AG04450 (cell line): ENCODE data around the gene CPXM2. TPM values are rescaled to one million over a fixed set of nuclear protein-coding genes. Genes with fewer than 3 reads are reported as not detected.

ENCODE experiments used
- CTCF ChIA-PET: fragments of 300-600, 350-600 bp; formaldehyde crosslinking; extraction: SDS; loops from one replicate; lab custom pipeline; 2022; ENCODE audit warnings: antibody characterized with exemption, inconsistent platforms; lab: Charles Lee
- POLR2A ChIA-PET: fragments of 350-600 bp; formaldehyde crosslinking; extraction: SDS; loops from one replicate; lab custom pipeline; 2021; ENCODE audit warnings: antibody characterized with exemption, inconsistent platforms; lab: Yijun Ruan, JAX
- DNase-seq: peaks from one replicate; pipeline ENCODE4 v3.0.0-alpha.2; 2011; ENCODE audit warnings: low read depth, low spot score
- H3K27ac ChIP-seq: one replicate; pipeline ENCODE4 v1.5.1; 2012; ENCODE audit warnings: low read depth, low read length, control low read depth
- H3K27me3 ChIP-seq: one replicate; pipeline ENCODE4 v1.6.0; 2012; ENCODE audit warnings: low read length; ENCODE audit not compliant: control insufficient read depth, insufficient read depth
- H3K4me3 ChIP-seq: 2 replicates; pipeline ENCODE4 v1.5.1; 2011; ENCODE audit warnings: mild to moderate bottlenecking, low read depth, low read length, control low read depth
- H3K9me3 ChIP-seq: 2 replicates; pipeline ENCODE4 v1.5.1; 2012; ENCODE audit warnings: low read length; ENCODE audit not compliant: control insufficient read depth, insufficient read depth
- polyA plus RNA-seq: library from polyadenylated mRNA; depleted of rRNA; stranded (reverse); fragments of >200 nt; gene quantifications from 2 replicates; pipeline ENCODE4 v1.2.3, GENCODE V29; 2011
- TF ChIP-seq, protein P1 (sequence below): IDR thresholded peaks from 2 replicates; pipeline ENCODE4 v1.5.1; 2011; ENCODE audit warnings: low read depth, low read length, control low read depth, inconsistent platforms

Gene CPXM2
- polyA plus RNA-seq, 1 experiment: not detected

DNA sequence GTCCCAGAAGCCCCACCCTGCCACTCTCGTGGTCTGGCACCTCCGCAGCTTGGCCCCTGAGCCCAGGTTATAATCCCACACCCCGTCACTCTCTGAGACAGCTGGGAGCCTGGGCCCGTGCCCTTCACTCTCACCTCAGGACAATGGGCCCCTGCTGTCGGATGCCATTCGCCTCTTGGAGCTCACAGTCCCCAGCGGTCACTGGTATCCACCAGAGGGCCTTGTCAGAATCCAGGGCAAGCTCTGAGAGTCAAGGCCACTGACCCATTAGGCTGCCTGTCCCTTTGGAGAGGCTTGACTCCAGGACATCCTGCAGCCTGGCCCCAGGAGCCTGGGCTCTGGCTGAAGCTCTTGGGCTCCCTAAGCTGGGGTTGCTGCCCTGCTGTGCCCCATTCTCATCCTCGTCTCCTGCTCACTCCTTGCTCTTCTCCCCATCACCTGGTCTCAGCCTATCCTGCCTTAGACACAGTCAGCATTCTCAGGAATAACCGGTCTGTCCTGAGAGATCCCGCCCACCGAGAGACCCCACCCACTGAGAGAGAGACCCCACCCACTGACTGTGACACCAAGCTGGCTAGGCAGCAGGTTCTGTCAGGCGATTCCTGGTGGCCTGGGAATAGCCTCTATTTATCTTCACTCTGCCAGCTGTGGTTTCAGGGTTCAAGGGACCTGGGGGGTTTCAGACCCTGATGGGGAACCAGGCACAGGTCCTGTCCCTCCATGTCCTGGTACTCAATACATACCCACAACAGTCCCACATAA, 27.7 kb downstream of the CPXM2 start:
- CTCF ChIA-PET: no interaction called here
- no peak overlapping the region for H3K27ac ChIP-seq
- H3K4me3 ChIP-seq: no peak overlapping the region
- POLR2A ChIA-PET: no interaction called here
- TF ChIP-seq, protein P1, sequence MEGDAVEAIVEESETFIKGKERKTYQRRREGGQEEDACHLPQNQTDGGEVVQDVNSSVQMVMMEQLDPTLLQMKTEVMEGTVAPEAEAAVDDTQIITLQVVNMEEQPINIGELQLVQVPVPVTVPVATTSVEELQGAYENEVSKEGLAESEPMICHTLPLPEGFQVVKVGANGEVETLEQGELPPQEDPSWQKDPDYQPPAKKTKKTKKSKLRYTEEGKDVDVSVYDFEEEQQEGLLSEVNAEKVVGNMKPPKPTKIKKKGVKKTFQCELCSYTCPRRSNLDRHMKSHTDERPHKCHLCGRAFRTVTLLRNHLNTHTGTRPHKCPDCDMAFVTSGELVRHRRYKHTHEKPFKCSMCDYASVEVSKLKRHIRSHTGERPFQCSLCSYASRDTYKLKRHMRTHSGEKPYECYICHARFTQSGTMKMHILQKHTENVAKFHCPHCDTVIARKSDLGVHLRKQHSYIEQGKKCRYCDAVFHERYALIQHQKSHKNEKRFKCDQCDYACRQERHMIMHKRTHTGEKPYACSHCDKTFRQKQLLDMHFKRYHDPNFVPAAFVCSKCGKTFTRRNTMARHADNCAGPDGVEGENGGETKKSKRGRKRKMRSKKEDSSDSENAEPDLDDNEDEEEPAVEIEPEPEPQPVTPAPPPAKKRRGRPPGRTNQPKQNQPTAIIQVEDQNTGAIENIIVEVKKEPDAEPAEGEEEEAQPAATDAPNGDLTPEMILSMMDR: no peak
- no peak for DNase-seq
- no peaks in the 10 kb centered on the region for H3K27me3 ChIP-seq
- peaks cover 64% of the 10 kb centered on the region for H3K9me3 ChIP-seq

DNA sequence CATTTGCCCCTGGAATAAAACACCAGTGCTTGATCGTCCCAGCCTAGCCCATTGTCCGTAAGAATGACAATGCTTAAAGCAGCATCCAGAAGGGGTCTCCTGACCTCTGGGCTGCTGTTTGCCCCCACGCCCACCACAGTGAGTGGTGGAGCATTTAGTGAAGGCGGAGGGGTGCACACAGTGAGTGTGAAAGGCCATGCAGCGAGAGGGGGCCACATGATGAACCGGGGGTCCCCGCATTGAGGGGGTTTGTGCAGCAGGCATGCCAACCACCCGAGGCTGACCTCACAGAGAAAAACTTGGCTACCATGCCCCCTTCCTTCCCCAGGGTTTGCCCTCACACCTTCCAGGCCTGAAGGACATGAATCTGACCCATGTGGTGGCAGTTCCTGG, 28.4 kb downstream of the CPXM2 start:
- CTCF ChIA-PET: no interaction called here
- H3K9me3 ChIP-seq: peaks cover 68% of the 10 kb centered on the region
- no peak for DNase-seq
- H3K4me3 ChIP-seq: no peak overlapping the region
- POLR2A ChIA-PET: no interaction called here
- no peak overlapping the region for H3K27ac ChIP-seq
- TF ChIP-seq, protein P1: no peak
- H3K27me3 ChIP-seq: no peaks in the 10 kb centered on the region

DNA sequence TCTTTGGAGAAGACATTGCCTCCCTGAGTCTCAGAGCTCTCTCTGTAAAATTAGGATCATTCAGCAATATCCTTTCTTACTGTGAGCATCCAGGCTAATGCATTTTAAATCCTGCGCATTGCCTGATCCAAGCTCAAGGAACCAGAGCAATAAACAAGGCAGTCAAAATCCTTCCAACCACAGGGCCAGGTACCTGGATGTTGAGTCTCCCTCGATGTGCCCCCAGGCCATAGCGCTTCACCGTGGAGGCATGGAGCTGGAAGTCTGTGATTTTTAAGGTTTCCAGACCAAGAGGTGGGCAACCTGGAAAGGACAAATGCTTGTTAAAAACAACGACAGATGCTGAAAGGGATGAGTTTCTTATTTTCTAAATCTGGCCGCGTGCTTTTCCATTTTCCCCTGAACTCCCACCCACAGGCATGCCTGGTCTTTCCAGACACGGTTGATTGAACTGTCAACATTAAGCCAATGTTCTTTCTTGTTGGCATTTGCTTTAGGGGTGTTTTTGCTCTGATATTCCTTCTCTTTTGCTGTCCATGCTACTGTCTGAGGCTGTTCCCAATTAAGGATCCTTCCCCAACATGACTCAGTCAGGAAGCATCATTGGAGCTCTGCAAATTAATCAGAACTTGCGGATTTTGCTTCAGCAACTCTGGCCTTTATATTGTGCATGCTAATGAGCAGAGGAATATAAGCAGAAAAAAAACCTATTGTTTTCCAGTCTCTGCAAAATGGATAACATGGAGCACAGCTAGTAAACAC, 29.0 kb downstream of the CPXM2 start:
- ChIA-PET POLR2A (no interaction called here), CTCF (no interaction called here)
- Histone ChIP-seq H3K9me3 (peaks cover 68% of the 10 kb centered on the region), H3K27me3 (no peaks in the 10 kb centered on the region), H3K27ac (no peak overlapping the region), H3K4me3 (no peak overlapping the region)
- no peak for DNase-seq
- TF ChIP-seq, protein P1: no peak

DNA sequence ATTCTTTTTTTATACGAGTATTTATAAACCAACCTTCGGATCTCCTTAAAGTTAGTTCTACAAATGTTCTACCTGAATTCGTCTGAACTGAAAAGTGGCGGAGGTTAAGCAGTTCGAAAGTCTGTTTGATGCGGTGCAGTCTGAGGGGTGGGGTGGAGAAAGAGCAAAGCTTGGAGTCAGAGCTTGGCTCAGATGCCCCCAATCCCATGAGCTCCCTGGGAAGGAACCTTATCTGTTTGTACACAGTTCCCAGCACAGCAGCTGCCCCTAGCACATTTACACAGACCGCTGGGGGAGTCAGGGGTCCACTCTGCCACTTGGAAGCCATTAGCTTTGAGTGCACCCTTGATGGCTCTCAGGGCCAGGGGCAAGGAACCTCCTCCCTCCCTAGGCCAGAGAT, 30.8 kb downstream of the CPXM2 start:
- no peak for DNase-seq
- Histone ChIP-seq H3K9me3 (peaks cover 67% of the 10 kb centered on the region), H3K4me3 (no peak overlapping the region), H3K27ac (no peak overlapping the region), H3K27me3 (no peaks in the 10 kb centered on the region)
- POLR2A ChIA-PET: no interaction called here
- TF ChIP-seq, protein P1: no peak
- CTCF ChIA-PET: no interaction called here

DNA sequence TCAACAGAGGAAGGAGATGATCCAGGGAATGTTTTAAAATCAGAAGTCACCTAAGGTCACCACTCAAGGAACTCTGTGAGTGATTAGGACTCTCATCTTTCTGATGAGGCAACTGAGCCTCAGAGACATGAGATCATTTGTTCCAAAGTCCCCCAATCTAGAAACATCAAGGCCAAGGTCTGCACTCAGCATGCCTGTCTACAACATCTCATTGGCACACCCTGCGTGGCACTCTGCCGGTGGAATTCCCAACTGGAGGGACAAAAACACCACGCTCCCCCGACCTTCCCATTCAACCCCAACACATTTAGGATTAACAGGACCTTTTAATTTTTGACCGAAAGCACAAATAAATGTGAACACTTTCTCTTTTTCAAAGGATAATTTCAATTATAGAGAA, 31.4 kb downstream of the CPXM2 start:
- ChIA-PET CTCF (no interaction called here), POLR2A (no interaction called here)
- DNase-seq: no peak
- Histone ChIP-seq H3K9me3 (peaks cover 64% of the 10 kb centered on the region), H3K27ac (no peak overlapping the region), H3K27me3 (no peaks in the 10 kb centered on the region), H3K4me3 (no peak overlapping the region)
- TF ChIP-seq, protein P1: no peak
